Activated CD4-positive, alpha-beta T cell treated with anti-CD3 and anti-CD28 coated beads for 48 hours (primary cell): ENCODE measurements around the gene CTRL.

Source experiments
- DNase-seq: peaks from one replicate; pipeline ENCODE4 v3.0.0-alpha.2; 2020

Gene CTRL

DNA sequence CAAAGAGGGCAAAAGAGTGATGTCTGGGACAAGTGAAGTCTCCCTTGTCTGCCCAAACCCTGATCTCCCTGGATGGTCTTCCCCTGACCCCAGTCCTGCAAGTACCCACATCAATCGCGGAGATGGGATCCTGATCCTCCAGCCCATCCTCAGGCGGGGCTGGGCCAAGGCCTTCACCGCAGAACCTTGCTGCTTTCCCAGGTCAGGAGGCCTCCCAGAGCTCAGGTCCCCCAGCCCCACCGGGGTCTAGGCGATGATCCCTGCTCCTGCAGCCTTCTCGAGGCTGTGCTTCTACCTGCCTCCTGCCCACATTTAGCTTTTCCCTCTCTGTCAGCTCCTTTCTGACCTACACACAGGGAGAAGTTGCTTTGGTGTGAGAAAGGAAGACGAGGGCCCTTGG, 30.5 kb upstream of the CTRL start:
- DNase-seq: no peak

DNA sequence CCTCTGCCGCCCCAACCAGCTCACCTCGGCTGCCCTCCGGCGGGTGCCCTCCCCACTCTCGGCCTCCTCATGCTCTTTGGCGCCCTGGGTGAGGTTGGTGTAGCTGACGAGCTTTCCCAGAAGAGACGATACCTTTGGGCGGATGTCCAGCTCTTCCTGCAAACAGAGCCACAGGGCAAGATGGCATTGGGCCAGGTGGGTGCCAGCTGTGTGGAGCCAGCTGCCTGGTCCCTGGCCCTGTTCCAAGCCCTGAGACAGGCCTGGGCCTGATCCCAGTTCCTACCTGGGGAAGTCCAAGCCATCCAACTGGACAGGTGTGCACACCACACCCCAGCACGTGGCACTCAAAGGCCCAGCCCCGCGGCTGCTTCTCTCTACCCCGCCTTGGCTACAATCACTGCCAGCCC, 29.9 kb upstream of the CTRL start:
- DNase-seq: no peak

DNA sequence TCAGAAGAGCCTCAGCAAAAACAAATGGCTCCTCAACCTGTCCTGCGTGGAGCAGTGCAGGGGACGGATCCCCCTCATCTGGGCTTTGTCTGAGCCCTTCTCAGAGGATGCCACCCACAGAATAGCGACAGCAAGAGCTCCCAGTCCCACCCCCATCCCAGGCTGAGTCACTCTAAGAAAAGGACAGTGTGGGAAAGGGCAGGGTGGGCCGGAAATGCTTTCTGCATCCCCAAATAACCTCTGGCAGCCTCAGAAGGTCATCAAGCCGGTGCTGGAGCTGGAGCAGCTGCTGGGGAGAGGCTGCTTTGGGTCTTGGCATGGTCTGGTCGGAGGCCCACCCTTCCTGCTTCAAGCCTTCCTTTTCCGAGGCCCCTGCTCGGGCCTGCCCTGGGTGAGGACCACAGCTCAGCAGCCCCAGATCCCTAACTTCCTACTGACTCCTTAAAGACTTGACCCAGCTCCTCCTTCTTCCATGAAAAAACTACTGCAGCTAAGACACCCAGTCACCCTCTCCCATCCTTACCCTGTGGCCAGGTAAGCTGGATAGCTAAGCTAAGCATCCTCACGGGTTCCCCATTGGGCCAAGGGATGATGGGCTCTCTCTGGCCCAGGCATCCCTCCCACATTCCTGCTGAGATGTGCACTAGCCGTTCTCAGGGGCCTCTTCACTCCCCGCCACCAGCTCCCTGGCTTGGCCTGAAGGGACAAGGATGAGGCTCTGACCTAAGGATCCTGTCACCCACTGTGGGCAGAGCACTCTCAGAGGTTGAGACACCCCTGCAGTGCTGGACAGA, 28.1 kb upstream of the CTRL start:
- no peak for DNase-seq

DNA sequence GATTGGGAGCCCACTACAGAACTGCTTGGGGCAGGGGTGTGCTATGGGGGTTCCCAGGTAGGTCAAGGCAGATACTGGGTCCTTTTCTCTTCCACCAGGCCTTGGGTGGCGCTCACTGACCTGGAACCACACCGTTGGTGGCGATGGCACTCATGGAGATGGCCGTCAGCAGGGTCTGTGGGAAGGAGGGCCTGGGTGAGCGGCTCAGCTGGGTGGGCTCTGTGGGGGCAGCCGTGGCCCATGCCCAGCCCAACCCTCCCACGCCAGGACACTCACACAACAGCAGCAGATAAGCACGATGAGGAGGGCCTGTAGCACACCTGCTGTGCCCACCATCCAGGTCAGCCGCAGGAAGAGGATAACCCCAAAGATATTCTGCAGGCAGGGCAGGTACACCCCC, 26.0 kb upstream of the CTRL start:
- no peak for DNase-seq

DNA sequence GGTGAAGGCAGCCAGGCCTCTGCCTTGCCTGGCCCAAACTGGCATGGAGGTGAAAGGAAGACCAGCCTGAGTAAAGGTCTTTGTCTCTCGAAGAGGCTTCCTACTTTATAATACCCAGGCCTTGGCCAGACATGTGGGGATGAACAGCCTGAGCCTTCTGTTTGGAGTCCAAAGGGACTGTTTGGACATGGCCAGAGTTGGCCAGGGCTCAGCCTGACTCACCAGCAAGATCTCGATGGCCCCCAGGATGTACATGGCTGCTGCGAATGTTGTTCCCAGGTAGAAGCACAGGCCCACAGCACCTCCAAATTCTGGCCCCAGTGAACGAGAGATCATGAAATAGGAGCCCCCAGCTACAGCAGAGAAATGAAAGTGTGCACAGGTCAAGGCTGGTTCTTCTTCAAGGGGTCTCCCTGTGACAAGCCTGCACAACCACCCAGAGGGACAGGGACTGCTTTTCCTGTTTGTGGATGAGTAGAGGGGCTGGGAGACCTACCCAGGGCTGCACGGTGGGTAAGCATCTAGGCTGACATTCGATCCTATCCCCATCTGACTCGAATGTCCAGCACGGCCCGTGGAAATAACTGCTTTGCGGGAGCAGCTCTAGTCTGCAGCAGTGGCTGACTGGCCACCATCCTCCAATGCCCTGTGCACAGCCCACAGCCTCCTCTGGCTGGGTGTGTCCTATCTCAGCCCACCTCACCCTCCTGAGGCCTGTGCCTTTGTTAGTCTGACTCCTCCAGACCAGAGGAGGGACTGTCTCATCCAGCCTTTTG, 22.9 kb upstream of the CTRL start:
- DNase-seq: no peak

DNA sequence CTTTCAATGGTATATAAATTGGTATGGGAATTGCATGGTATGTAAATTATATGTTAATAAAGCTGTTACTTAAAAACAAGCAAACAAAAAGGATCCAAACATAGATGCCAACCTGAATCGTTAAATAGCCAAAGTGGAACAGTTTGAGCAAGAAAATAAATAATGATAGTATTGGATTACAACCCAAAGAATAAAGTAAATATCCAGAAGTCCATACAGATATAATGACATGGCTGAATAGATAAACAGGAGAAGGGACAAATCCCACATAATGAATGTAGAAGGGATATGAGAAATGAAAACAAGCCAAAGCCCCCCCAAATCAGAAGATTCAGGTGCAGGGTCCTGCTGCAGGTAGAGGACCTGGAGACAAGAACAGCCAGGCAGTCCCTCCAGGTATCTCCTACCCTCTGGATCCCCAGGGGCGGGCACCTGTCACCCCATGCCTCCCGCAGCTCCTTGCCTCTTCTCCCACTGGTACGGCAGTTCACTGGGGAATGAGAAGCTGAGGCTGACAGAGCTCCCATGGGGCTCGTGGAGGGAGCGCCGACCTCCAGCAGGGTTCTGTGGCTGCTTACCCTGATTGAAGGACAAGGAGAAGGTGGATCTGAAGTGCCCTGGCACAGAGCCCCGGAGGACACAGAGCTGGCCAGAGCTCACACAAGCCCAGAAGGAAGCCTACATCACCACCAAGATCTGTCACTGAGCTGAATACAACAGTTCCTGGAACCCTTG, 22.1 kb upstream of the CTRL start:
- no peak for DNase-seq

DNA sequence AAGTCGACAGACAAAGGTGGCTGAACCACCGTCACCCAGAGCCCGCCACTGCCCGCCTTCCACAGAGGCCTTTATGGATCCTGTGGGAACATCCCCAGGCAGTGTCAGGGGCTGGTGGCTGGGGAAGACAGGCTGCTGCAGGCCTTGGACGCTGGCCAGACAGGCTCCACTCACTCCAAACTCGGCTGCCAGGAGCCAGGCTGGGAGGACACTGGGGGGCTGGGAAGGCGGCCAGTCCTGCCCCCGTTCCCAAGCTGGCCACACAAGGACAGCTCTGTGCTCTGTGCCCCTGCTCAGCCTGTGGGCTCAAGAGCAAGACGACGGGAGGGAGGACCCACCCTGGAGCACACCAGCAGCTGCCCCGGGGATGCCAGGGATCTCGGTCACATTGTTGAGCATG, 19.8 kb upstream of the CTRL start:
- no peak for DNase-seq

DNA sequence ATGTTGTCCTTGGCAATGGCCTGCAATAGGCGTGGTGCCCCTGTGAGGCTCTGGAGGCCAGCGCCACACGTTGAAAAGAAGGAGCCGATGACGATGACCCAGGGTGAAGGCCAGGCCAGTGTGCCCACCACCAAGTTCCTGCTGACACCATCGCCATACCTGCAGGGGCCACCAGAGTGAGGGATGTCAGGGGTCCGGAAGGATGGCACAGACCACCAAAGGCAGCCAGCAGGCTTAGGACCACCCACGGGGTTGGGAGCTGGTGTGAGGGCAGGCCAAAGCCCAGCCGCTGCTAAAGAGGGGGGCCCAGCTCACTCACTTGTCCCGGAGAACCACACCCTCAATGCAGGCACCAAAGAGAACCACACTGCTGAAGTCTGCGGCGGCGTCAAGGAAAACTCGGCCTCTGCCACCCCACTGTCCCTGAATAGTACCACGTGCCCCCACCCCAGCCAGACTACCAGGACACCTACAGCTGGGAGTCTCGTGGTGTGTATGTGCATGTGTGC, 18.7 kb upstream of the CTRL start:
- no peak for DNase-seq

DNA sequence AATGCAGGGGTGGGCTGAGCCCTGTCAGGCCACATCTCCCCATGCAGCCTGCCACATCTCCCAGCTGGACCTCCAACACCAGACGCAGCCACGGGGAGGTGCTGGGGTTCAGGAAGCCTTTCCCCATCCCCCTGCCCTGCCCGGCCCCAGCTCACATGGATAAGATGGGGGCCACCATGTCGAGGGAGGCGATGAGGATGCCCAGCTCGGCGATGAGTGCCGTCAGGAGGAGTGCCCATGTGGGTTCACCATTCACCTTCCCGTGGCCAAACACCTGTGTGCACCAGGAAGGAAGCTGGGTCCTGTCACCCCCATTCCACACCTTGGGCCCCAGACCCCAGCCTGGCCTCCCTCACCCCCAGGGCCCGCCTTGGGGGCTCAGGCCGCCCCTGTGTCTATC, 18.0 kb upstream of the CTRL start:
- no peak for DNase-seq

DNA sequence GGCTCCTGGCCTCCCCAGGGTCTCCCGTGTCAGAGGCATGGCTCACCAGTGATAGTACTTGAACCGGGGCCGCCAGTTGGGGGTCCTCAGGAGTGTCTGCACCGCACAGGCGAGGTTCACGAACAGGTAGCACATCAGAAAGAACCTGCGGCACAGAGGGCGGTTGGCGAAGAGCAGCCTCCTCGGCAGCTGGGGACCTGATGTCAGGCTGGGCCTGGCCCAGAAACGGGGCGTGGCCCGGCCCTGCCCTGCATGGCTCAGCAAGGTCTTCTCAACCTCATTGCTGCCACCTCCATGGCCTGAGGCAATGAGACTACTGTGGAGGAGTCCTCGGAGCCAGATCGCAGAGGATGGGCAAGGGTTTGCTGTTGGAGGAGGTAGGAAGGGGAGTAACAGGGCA, 16.4 kb upstream of the CTRL start:
- no peak for DNase-seq

DNA sequence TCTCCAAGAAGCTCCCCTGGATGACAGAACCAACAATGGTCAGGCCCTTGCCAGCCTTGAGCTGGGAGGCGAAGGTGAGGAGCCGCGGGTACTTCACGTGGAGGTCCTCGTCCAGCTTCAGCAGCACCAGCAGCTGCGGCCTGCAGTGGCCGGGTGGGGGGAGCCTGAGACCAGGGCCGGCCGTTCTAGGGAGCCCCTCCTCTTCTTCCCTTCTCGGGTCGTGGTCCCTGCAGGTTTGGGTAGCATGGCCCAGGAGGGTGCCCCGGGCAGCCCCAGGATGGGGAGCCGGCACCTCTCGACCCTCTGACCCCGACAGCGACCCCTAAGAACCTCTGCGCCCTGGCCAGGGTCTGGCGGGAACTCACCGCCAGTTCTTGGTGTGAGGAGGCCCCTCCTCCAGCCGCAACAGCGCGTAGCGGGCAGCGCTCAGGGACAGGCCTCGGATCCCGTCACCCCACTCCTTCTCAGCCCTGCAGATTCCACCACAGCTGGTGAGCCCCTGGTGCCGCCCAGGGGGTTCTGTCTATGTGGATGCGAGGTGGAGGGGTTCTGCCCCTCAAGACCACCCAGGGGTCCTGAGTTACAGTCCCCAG, 15.4 kb upstream of the CTRL start:
- DNase-seq: no peak

DNA sequence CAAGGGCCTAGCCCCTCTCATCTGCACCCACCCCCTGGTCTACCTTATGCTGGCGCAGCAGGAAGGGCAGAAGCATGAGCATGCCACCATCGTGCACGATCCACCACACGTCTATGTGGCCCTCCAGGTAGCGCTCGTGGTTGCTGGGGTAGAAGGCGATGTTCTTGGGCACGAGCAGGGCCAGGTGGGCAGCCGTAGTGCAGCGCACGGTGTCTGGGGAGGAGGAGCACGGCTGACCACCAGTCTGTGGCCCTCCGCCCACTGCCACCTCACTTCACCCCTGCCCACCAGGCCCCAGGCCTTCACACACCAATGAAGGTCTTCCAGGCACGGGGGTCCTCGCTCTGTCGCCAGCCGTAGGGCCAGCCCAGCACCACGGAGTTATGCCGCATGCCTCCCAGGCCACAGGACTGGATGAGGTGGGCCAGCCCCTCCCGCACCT, 14.5 kb upstream of the CTRL start:
- DNase-seq: no peak

DNA sequence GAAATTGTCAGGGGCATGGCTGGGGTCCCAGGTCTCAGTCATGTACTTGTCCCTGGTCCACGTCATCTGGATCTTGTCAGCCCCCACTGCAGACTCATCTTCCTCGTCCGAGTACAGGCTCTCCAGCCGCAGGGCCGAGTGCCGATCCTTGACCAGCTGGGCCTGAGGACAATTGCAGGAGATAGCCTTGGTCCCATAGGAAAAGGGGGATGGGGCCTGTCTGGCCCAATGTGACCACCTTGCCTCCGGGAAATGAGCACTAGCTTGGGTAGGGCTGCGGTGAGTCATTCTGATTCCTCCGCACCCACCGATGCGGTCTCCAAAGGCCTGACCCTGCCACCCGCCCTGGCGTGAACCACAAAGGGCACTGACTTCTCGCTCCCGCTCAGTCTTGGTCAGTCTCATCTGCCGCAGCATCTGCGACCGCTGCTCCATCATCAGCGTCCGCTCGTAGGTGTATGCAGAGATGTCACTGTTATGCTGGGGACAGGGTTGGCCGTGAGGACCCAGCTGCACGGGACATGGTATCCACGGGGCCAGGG, 13.8 kb upstream of the CTRL start:
- DNase-seq: no peak

DNA sequence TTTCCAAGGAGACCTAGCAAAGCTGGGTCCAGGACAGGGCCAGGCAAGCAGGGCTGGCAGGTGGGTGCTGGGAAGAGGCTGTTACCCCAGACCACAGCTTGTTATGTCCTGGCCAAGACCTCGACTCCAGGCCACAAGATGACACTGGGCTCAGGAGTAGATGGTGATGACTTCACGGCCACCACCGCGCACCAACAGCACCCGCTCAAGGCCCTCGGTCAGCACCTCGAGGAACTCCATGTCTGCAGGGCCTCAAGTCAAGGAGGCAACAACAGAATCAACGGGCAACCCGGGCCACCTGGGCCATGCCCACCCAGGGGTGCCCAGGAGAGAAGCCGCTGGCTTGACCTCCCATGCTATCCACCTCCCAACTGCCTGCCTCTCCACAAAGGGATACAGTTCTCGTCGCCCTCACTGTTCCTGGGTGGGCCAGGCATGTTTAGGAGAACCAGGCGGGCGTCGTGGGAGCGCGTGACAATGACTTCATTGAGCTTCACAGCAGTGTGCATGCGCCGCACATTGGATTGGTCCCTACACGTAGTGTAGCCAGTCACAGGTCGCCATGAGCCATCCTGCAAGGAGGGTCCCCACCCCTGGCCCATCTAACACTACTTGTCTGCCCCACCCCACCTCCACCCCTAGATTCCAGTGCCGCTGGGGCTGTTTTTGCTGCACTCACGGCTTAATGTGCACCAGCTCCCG, 13.2 kb upstream of the CTRL start:
- DNase-seq: no peak

DNA sequence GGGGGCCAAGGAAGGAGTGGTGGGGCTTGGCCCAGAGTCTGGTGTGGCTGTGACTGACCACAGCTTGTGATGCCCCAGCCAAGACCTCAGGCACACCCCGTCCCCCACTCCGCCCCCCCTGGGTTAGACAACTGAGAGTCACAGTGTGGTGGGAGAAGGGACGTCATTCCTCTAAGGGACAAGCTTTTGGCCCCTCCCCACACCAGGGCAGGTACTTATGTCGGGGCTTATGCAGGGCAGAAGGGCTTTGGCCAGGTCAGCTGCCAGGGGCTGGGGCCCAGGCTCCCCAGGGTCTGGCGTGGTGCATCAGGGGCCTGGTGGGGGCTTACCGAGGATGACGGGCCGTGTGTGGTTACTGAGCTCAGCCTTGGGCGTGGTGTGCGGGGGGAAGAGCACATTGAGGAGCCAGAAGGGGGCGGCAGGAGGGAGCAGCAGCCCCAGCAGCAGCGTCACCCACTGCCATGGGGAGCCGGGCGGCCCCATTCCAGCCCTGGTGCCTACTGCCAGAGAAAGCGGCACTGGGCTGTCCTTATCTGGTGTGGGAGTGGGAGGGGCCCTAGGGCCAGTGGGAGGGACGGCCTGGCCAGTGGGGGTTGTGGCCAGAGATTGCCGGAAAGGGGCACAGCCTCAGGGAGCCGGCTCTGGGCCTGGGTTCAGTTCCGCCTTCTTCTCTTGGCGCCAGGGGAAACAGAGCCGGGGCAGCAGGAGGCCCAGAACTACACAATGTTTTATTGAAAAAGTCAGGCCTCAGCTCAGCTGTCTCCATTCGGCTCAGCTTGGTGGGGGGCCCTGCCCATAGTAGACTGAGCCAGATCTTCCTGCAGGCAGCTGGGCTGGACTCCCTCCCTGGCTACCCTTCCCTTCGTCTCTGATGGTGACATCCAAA, 12.2 kb upstream of the CTRL start, which contains the start of gene LCAT:
Gene LCAT (minus strand): TSS at position 502 of the 886 bp plus-strand sequence. CDS start 19 bp downstream, at position 483.
- no peak for DNase-seq

DNA sequence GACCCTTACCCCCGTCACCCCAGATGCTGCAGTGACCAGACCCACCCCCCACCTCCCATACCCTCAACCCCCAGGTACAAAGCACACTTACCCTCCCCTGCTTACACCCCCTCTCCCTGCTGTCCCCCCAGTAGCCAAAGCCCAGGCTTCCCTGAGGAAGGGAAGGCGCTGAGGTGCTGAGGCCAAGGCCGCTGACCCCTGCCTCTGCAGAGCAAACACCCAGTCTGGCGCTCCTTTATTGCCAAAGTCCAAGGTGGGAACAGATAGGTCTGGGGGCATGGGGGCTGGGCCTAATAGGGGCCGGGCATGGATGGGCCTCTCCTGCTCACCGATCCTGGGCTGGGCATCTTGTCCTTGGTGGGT, 11.6 kb upstream of the CTRL start:
- no peak for DNase-seq

DNA sequence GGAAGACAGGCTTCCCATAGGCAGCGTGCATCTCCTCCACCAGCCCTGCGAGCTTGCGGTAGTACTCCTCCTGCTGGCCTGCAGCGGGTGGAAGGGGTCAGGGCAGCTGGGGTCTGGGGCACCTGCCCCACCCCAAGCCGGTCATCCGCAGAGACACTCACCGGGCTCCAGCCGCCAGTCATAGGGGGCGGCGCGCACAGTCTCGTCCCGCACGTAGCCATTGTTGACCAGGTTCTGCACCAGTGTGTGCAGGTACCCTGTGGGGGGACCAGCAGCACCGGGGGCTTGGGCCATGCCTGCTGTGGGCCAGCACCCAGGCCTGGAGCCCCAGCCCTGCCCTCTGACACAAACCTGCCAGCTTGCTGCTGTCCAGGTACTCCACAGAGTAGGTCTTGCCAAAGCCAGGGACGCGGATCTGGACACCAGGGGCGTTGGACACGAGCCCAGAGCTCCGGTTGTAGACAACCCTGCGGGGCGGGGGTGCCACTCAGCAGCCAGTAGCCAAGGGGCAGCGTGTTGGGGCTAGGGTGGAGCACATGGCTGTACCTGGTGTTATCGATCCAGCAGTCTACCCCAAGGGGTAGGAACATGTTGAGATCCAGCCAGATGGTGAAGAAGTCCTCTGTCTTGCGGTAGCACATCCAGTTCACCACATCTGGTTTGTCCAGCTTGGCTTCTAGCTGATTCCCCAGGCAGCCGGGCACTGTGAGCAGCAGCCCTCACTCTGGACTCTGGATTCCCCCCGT, 11.0 kb upstream of the CTRL start:
- DNase-seq: no peak

DNA sequence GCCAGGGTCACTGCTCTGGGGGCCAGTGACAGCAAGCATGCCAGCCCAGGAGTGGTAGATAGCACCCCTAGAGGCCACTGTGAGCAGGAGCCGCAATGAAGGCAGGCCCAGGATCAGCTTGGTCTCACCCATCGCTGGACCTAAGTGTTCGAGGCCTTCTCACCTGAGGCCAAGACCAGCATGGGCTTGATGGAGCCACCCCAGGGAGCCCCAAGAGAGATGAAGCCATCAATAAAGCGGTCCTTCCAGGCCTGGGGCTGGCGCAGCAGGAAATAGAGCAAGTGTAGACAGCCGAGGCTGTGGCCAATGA, 10.5 kb upstream of the CTRL start:
- DNase-seq: peak; percentile 61

DNA sequence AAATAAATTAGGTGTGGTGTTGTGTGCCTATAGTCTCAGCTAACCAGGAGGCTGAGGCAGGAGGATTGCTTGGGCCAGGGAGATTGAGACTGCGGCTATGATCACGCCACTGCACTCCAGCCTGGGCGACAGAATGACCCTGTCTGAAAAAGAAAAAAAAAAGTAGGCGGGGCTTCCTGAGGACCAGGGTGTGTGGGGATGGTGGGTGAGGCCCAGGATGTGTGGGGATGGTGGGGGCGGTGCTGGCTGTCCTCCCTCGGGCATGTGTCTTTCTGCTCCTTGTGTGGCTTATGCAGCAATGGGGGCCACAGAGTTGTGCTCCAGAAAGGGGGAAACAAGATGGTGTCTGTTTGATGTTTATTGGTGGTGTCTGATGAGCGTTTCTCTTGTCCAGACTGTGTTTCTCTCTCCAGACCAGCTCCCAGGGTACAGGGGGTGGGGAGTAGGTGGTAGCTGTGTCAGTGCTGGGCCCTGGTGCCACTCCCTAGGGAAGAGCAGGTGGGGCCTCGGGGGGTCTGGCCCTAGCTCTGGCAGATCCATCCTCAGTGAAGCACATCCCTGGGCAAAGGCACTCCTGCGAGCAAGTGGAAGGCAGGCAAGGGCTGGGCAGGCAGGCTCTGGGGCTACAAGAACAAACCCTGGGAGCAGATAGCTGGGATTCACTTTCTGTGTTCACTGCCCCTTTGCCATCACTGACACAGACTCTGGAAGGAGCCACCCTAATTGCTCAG, 10.0 kb upstream of the CTRL start:
- DNase-seq: no peak
